Measurements from ENCODE around the gene PYY. TPM values are rescaled to one million over a fixed set of nuclear protein-coding genes. Genes with fewer than 3 reads are reported as not detected.

The PYY gene
- total and polyA plus RNA-seq, 10 of the 15 experiments (the other 5 are each of a cell fraction or from before 2014, with no cell fraction given), result 0.07 to 0.18 TPM; not detected in 8

GRCh38 chr17:44000871-44001460, 47.2 kb upstream of the PYY start:
- TF ChIP-seq ZNF24 (IDR thresholded peaks at IDR 0.05) (no peak), MXI1 (IDR thresholded peaks at IDR 0.05; ENCODE audit: low read depth, low read length) (no peak), EP300 (IDR thresholded peaks at IDR 0.05; ENCODE audit: borderline replicate concordance in 1 of 2, control insufficient read depth in 1 of 2, low read depth in 2 of 2, low read length in 2 of 2) (no peak), FOS (IDR thresholded peaks at IDR 0.05; ENCODE audit: borderline replicate concordance, extremely low read depth, insufficient read length) (no peak), CHD4 (IDR thresholded peaks at IDR 0.05) (no peak)
- TF ChIP-seq, protein P1, sequence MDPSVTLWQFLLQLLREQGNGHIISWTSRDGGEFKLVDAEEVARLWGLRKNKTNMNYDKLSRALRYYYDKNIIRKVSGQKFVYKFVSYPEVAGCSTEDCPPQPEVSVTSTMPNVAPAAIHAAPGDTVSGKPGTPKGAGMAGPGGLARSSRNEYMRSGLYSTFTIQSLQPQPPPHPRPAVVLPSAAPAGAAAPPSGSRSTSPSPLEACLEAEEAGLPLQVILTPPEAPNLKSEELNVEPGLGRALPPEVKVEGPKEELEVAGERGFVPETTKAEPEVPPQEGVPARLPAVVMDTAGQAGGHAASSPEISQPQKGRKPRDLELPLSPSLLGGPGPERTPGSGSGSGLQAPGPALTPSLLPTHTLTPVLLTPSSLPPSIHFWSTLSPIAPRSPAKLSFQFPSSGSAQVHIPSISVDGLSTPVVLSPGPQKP (IDR thresholded peaks at IDR 0.05; ENCODE audit: low read depth, low read length), result no peak
- Histone ChIP-seq H3K27ac (ENCODE audit: control insufficient read depth, insufficient read depth) (no peak overlapping the region), H3K4me2 (ENCODE audit: control insufficient read depth, insufficient read depth) (no peak overlapping the region), H3K4me3 (no peak overlapping the region), H3K4me1 (ENCODE audit: control insufficient read depth, insufficient read depth, low read length) (no peaks in the 10 kb centered on the region; the same call in 1 of the 2 replicates), H3K36me3 (ENCODE audit: control insufficient read depth in 2 of 2, insufficient read depth in 2 of 2, low read length in 1 of 2) (no peaks in the 10 kb centered on the region), H4K20me1 (ENCODE audit: control insufficient read depth, insufficient read depth) (no peaks in the 10 kb centered on the region; the same call in 1 of the 2 replicates), H3K9me3 (replicated peaks; ENCODE audit: control insufficient read depth, insufficient read depth, low read length) (no peaks in the 10 kb centered on the region), H2AFZ (ENCODE audit: control insufficient read depth, low read depth, low read length) (no peak overlapping the region), H3K27me3 (replicated peaks in 1 of 2; ENCODE audit: control insufficient read depth in 2 of 2, insufficient read depth in 2 of 2, low read length in 1 of 2) (peaks cover 9 to 10% of the 10 kb centered on the region in 2 experiments), H3K9ac (ENCODE audit: control insufficient read depth, insufficient read depth, low read length) (no peak overlapping the region), H3K79me2 (ENCODE audit: control insufficient read depth, insufficient read depth, low read length) (no peaks in the 10 kb centered on the region)
- POLR2A ChIA-PET, result interaction anchor here (0.6 kb wide), 2 partner anchors 13 to 287 kb away, joined by 3 read pairs; no protein-coding TSS in a partner anchor
- intact Hi-C loops (cut with micrococcal nuclease; ENCODE audit: unreplicated experiment) (no loop called here), in situ Hi-C loops (cut with MboI) (loop anchor here (25.0 kb wide), 1 partner anchor 789 kb away; the partner anchor contains the start of gene TMEM106A)
- ATAC-seq (no peak), DNase-seq (ENCODE audit: low read depth, low spot score) (no peak), FAIRE-seq (no peak)
- RAD21 ChIA-PET (ENCODE audit: unreplicated experiment), result interaction anchor here (1.3 kb wide), 1 partner anchor 114 kb away, joined by 4 read pairs; no protein-coding TSS in a partner anchor
- under 1% methylated on average over 6 of the region's 6 CpGs for WGBS (ENCODE audit: insufficient coverage, insufficient replicate concordance, low lambda C conversion rate, missing lambda C conversion rate)
- SMC1A ChIA-PET (ENCODE audit: uncharacterized antibody, unreplicated experiment), result interaction anchor here (1.3 kb wide), 1 partner anchor 57 kb away, joined by 3 read pairs; no protein-coding TSS in a partner anchor
- BruUV-seq (replicated peaks), result no TSS peak
- CTCF ChIA-PET, result interaction anchor here (0.5 kb wide), 1 partner anchor 50 kb away, joined by 3 read pairs; no protein-coding TSS in a partner anchor

Measured in GM12878 (cell line).